MCF 10A (cell line): ENCODE measurements around the gene PRLR. TPM values are rescaled to one million over a fixed set of nuclear protein-coding genes. Genes with fewer than 3 reads are reported as not detected.

Experiments used
- BruUV-seq: library from RNA; stranded (reverse); fragments of 400-500 nt; replicated peaks from 2 replicates; lab custom pipeline; 2021; lab: Mats Ljungman, UMichigan
- CTCF ChIA-PET: fragments of 300-600 bp; sonication (Branson Sonifier 250); formaldehyde crosslinking; extraction: SDS; loops from one replicate; lab custom pipeline; 2021; ENCODE audit warnings: antibody characterized with exemption, inconsistent platforms; lab: Yijun Ruan, JAX
- POLR2A ChIA-PET: fragments of 300-600, 350-650 bp; sonication (Branson Sonifier 250); formaldehyde crosslinking; extraction: SDS; loops from one replicate; lab custom pipeline; 2020; ENCODE audit warnings: antibody characterized with exemption, inconsistent platforms; lab: Yijun Ruan, JAX
- DNase-seq: peaks from one replicate; pipeline ENCODE4 v3.0.0-alpha.2; 2018; ENCODE audit not compliant: unreplicated experiment
- H3K27ac Mint-ChIP-seq: one replicate; pipeline ENCODE4 v1.8.0; 2022; ENCODE audit warnings: mild to moderate bottlenecking, low read depth, mixed read lengths; ENCODE audit not compliant: unreplicated experiment
- H3K27me3 Mint-ChIP-seq: one replicate; pipeline ENCODE4 v1.8.0; 2022; ENCODE audit warnings: mixed read lengths; ENCODE audit not compliant: insufficient read depth, unreplicated experiment
- H3K36me3 Mint-ChIP-seq: one replicate; pipeline ENCODE4 v1.8.0; 2022; ENCODE audit warnings: mild to moderate bottlenecking, moderate library complexity, mixed read lengths; ENCODE audit not compliant: insufficient read depth, unreplicated experiment
- H3K4me1 Mint-ChIP-seq: one replicate; pipeline ENCODE4 v1.8.0; 2022; ENCODE audit warnings: mixed read lengths; ENCODE audit not compliant: insufficient read depth, unreplicated experiment
- H3K4me3 Mint-ChIP-seq: one replicate; pipeline ENCODE4 v1.8.0; 2022; ENCODE audit warnings: mild to moderate bottlenecking, moderate library complexity, mixed read lengths; ENCODE audit not compliant: unreplicated experiment
- H3K9me3 Mint-ChIP-seq: one replicate; pipeline ENCODE4 v1.8.0; 2022; ENCODE audit warnings: mixed read lengths; ENCODE audit not compliant: unreplicated experiment
- intact Hi-C: fragments of 100-400 bp; cut with micrococcal nuclease; formaldehyde crosslinking; loops from 2 replicates; pipeline ENCODE4 v1.14.1; 2022
- total RNA-seq: library from RNA; stranded (reverse); gene quantifications from 2 replicates; pipeline ENCODE4 v1.2.3, GENCODE V29; 2022
- TF ChIP-seq, protein P1 (sequence below): fragments of 200-600 bp; IDR thresholded peaks from one replicate; pipeline ENCODE4 v1.8.0; 2022; ENCODE audit warnings: antibody characterized with exemption, mild to moderate bottlenecking; ENCODE audit not compliant: unreplicated experiment

PRLR gene
- total RNA-seq, 1 experiment from 2014 or later, result 0.16 TPM

DNA sequence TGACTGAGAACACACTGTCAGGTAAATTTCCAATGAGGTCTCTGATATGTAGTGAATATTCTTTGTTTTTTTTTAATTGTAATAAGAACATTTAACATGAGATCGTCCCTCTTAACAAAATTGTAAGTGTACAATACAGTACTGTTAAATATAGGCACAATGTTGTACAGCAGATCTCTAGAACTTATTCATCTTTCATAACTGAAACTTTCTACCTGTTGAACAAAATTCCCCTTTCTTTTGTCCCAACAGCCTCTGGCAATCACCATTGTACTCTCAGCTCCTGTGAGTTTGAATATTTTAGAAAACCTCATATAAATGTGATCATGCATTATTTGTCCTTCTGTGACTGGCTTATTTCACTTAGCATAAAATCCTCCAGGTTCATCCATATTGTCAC is 10.6 kb upstream of the PRLR start:
- H3K4me1 Mint-ChIP-seq, result no peaks in the 10 kb centered on the region
- H3K36me3 Mint-ChIP-seq, result no peaks in the 10 kb centered on the region
- no peak overlapping the region for H3K4me3 Mint-ChIP-seq
- TF ChIP-seq, protein P1, sequence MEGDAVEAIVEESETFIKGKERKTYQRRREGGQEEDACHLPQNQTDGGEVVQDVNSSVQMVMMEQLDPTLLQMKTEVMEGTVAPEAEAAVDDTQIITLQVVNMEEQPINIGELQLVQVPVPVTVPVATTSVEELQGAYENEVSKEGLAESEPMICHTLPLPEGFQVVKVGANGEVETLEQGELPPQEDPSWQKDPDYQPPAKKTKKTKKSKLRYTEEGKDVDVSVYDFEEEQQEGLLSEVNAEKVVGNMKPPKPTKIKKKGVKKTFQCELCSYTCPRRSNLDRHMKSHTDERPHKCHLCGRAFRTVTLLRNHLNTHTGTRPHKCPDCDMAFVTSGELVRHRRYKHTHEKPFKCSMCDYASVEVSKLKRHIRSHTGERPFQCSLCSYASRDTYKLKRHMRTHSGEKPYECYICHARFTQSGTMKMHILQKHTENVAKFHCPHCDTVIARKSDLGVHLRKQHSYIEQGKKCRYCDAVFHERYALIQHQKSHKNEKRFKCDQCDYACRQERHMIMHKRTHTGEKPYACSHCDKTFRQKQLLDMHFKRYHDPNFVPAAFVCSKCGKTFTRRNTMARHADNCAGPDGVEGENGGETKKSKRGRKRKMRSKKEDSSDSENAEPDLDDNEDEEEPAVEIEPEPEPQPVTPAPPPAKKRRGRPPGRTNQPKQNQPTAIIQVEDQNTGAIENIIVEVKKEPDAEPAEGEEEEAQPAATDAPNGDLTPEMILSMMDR, result no peak
- POLR2A ChIA-PET, result no interaction called here
- H3K27ac Mint-ChIP-seq, result no peak overlapping the region
- CTCF ChIA-PET, result no interaction called here
- intact Hi-C loops, result no loop called here
- DNase-seq, result no peak
- BruUV-seq, result no TSS peak
- no peaks in the 10 kb centered on the region for H3K27me3 Mint-ChIP-seq
- H3K9me3 Mint-ChIP-seq, result no peaks in the 10 kb centered on the region

GRCh38 chr5:35239911-35240610 is 9.8 kb upstream of the PRLR start:
- Mint-ChIP-seq H3K36me3 (no peaks in the 10 kb centered on the region), H3K4me1 (no peaks in the 10 kb centered on the region), H3K4me3 (no peak overlapping the region), H3K27me3 (no peaks in the 10 kb centered on the region), H3K9me3 (no peaks in the 10 kb centered on the region), H3K27ac (no peak overlapping the region)
- intact Hi-C loops, result no loop called here
- no peak for DNase-seq
- TF ChIP-seq, protein P1, result no peak
- ChIA-PET POLR2A (no interaction called here), CTCF (no interaction called here)
- no TSS peak for BruUV-seq

DNA sequence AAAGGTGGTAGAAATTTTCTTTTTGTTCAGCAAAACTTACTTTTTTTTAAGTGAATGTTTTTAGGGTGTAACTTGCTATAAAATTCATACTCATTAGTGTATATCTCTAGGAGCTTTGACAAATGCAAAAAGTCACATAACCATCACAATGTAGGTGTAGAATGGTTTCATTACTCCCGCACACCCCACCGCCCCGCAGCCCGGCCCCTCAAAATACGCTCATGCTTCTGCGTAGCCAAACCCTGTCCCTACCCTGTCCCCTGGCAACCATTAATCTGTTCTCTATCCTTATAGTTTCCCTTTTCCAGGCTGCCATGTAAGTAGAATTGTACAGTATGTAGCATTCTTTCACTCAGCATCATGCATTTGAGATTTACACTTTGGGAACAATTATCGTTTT is 9.2 kb upstream of the PRLR start:
- intact Hi-C loops, result no loop called here
- Mint-ChIP-seq H3K27me3 (no peaks in the 10 kb centered on the region), H3K27ac (no peak overlapping the region), H3K36me3 (no peaks in the 10 kb centered on the region), H3K9me3 (no peaks in the 10 kb centered on the region), H3K4me1 (no peaks in the 10 kb centered on the region), H3K4me3 (no peak overlapping the region)
- no peak for DNase-seq
- no TSS peak for BruUV-seq
- POLR2A ChIA-PET, result no interaction called here
- TF ChIP-seq, protein P1, result no peak
- CTCF ChIA-PET, result no interaction called here

GRCh38 chr5:35237580-35238376 is 7.5 kb upstream of the PRLR start:
- intact Hi-C loops, result no loop called here
- Mint-ChIP-seq H3K4me1 (no peaks in the 10 kb centered on the region), H3K4me3 (no peak overlapping the region), H3K36me3 (no peaks in the 10 kb centered on the region), H3K27me3 (peaks cover 5% of the 10 kb centered on the region), H3K27ac (no peak overlapping the region), H3K9me3 (no peaks in the 10 kb centered on the region)
- CTCF ChIA-PET, result no interaction called here
- TF ChIP-seq, protein P1, result no peak
- BruUV-seq, result no TSS peak
- no peak for DNase-seq
- POLR2A ChIA-PET, result no interaction called here
